Measurements from ENCODE around the gene CPB2. TPM values are rescaled to one million over a fixed set of nuclear protein-coding genes. Genes with fewer than 3 reads are reported as not detected.

Gene CPB2
- total RNA-seq, 2 donors from 2014 or later = 1.8 TPM; not detected in 1

DNA sequence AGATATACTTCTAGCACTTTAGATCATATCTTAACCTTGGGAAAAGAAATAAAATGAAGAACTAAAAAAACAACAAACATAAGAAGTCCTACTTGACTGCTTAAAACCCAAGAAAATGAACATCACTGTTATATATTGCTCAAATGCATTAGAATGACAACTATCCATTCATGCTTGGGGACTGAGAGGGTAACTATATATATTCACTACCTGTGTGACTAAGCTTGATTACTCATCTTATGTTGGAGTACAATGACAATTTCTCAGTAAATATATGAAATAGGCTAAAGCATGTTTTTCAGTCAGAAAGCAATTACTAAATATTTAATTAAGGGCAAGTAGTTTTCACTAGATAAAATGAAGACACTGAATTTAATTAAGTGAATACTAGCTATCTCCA lies 92.4 kb downstream of the CPB2 start:
- no peak for DNase-seq
- intact Hi-C loops (cut with DNase I) = no loop called here
- H3K27me3 ChIP-seq = no peaks in the 10 kb centered on the region
- TF ChIP-seq, protein P1, sequence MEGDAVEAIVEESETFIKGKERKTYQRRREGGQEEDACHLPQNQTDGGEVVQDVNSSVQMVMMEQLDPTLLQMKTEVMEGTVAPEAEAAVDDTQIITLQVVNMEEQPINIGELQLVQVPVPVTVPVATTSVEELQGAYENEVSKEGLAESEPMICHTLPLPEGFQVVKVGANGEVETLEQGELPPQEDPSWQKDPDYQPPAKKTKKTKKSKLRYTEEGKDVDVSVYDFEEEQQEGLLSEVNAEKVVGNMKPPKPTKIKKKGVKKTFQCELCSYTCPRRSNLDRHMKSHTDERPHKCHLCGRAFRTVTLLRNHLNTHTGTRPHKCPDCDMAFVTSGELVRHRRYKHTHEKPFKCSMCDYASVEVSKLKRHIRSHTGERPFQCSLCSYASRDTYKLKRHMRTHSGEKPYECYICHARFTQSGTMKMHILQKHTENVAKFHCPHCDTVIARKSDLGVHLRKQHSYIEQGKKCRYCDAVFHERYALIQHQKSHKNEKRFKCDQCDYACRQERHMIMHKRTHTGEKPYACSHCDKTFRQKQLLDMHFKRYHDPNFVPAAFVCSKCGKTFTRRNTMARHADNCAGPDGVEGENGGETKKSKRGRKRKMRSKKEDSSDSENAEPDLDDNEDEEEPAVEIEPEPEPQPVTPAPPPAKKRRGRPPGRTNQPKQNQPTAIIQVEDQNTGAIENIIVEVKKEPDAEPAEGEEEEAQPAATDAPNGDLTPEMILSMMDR (IDR thresholded peaks at IDR 0.05) = no peak
- TF ChIP-seq POLR2A (IDR thresholded peaks at IDR 0.05) = no peak
- H3K4me1 ChIP-seq = no peaks in the 10 kb centered on the region
- no peak overlapping the region for H3K4me3 ChIP-seq
- no peaks in the 10 kb centered on the region for H3K9me3 ChIP-seq
- no peak for ATAC-seq
- peaks cover 0 to 9% of the 10 kb centered on the region in 2 donors for H3K36me3 ChIP-seq (replicated peaks in 1 of 2; ENCODE audit: insufficient read depth in 1 of 2, low read depth in 2 of 2)
- no peak overlapping the region for H3K27ac ChIP-seq

DNA sequence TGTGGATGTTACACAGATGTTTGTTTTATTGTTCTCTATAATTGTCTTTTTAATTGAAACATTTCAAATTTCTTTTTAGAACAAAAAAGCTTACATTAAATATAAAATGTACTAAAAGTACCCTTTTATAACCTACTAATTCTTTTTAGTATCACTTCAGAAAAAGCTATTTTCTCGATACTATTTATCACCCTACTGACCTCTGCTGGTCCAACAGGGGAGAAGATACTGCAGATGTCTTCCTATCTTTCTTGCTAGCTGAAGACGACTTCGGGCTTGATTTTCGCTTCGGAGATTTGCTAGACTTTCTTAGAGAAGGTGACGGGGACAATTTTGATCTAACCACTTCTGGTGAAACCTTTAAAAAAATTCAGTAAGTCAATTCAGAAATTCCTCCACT lies 94.7 kb downstream of the CPB2 start:
- H3K4me1 ChIP-seq = no peaks in the 10 kb centered on the region
- H3K27ac ChIP-seq = no peak overlapping the region
- no peaks in the 10 kb centered on the region for H3K27me3 ChIP-seq
- no peak overlapping the region for H3K4me3 ChIP-seq
- WGBS, 2 donors = 87 to 93% methylated on average over 6 of the region's 6 CpGs
- DNase-seq (no peak), ATAC-seq (no peak)
- peaks cover 0 to 9% of the 10 kb centered on the region in 2 donors for H3K36me3 ChIP-seq (replicated peaks in 1 of 2; ENCODE audit: insufficient read depth in 1 of 2, low read depth in 2 of 2)
- intact Hi-C loops (cut with DNase I) = no loop called here
- no peaks in the 10 kb centered on the region for H3K9me3 ChIP-seq
- TF ChIP-seq, protein P1 (IDR thresholded peaks at IDR 0.05) = no peak
- TF ChIP-seq POLR2A (IDR thresholded peaks at IDR 0.05) = no peak

DNA sequence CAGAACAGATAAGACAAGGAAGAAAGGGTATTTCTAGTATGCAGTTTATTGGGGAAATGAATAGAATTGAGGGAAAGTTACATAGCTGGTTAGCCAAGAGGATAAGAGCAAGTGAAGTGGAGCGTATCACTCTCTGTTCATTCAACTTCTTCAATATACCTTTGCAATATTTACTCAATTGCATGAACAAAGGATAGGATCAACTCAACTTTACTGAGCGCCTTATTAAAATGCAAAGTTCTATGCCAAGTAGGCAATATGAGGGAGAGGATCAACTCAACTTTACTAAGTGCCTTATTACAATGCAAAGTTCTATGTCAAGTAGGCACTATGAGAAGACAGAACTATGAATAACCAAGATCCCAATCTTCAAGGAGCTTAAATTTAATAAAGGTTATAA lies 96.2 kb downstream of the CPB2 start:
- Histone ChIP-seq H3K4me3 (no peak overlapping the region), H3K27me3 (no peaks in the 10 kb centered on the region), H3K9me3 (no peaks in the 10 kb centered on the region), H3K27ac (no peak overlapping the region), H3K4me1 (no peaks in the 10 kb centered on the region), H3K36me3 (replicated peaks in 1 of 2; ENCODE audit: insufficient read depth in 1 of 2, low read depth in 2 of 2) (peaks cover 0 to 7% of the 10 kb centered on the region in 2 donors)
- ATAC-seq (no peak), DNase-seq (no peak)
- no peak for TF ChIP-seq POLR2A (IDR thresholded peaks at IDR 0.05)
- TF ChIP-seq, protein P1 (IDR thresholded peaks at IDR 0.05) = no peak
- 93 to 94% methylated on average over 2 of the region's 2 CpGs for WGBS, 2 donors
- intact Hi-C loops (cut with DNase I) = no loop called here

DNA sequence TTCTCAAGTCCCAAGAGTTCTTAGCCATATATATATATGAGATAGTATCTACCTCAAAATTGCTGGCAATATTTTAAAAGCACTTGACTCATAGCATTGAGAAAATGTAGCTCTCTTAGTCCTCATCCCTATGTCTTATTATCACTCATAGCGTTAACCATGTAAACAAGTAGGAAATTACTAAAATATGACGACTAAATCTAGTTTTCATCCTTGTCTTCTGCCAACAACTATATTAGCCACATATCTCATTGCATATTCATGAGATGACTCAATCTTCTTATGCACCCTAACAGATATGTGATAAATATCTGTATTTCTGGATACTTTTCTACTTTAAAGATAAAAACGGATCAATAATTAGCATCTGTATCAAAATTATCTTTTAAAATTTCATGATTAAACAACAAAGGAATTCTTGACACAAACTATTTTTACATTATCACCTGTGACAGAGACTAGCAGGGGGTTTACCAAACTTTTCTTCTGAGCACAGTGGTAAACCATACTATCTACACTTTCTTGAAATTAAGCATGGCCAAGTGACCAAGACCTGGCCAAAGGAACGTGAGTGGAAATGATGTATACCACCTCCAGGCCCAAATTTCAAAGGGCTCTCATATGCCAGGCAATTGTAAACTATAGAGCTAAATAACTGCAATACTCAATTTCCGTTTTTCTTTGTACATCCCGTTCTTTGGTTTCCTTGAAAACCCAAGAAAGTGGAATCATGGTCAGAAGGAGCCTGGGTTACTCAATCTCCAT lies 98.0 kb downstream of the CPB2 start:
- no peaks in the 10 kb centered on the region for H3K27me3 ChIP-seq
- no peaks in the 10 kb centered on the region for H3K9me3 ChIP-seq
- DNase-seq = no peak
- no peak overlapping the region for H3K27ac ChIP-seq
- TF ChIP-seq, protein P1 (IDR thresholded peaks at IDR 0.05) = no peak
- TF ChIP-seq POLR2A (IDR thresholded peaks at IDR 0.05) = no peak
- no peak overlapping the region for H3K4me3 ChIP-seq
- H3K36me3 ChIP-seq (replicated peaks in 1 of 2; ENCODE audit: insufficient read depth in 1 of 2, low read depth in 2 of 2) = peaks cover 0 to 9% of the 10 kb centered on the region in 2 donors
- no peak for ATAC-seq
- intact Hi-C loops (cut with DNase I) = no loop called here
- no peaks in the 10 kb centered on the region for H3K4me1 ChIP-seq
- 73 to 77% methylated on average over 6 of the region's 6 CpGs for WGBS, 2 donors

DNA sequence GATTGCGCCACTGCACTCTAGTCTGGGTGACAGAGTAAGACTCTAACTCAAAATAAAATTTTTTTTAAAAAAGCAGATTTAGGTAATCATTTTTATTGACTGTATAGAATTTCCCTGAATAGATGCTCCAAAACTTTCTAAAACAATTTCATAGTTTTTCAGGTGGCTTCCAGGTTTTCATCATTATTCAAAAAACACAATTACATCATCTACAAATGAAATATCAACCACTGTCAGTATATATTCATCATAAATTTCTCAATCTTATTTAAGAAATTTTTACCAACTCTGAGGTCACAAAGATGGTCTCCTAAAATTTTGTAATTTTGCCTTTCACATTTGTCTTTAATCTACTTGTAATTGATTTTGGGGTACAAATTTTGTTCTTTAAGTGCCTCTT lies 100.3 kb downstream of the CPB2 start:
- Histone ChIP-seq H3K27ac (no peak overlapping the region), H3K27me3 (no peaks in the 10 kb centered on the region), H3K4me1 (no peaks in the 10 kb centered on the region), H3K4me3 (no peak overlapping the region), H3K36me3 (replicated peaks in 1 of 2; ENCODE audit: insufficient read depth in 1 of 2, low read depth in 2 of 2) (peaks cover 0 to 14% of the 10 kb centered on the region in 2 donors), H3K9me3 (no peaks in the 10 kb centered on the region)
- DNase-seq (no peak), ATAC-seq (no peak)
- WGBS, 2 donors = 100% methylated on average over 1 of the region's 1 CpG
- no peak for TF ChIP-seq POLR2A (IDR thresholded peaks at IDR 0.05)
- TF ChIP-seq, protein P1 (IDR thresholded peaks at IDR 0.05) = no peak
- intact Hi-C loops (cut with DNase I) = no loop called here
